ENCODE results near the gene RHOV.

The RHOV gene

DNA sequence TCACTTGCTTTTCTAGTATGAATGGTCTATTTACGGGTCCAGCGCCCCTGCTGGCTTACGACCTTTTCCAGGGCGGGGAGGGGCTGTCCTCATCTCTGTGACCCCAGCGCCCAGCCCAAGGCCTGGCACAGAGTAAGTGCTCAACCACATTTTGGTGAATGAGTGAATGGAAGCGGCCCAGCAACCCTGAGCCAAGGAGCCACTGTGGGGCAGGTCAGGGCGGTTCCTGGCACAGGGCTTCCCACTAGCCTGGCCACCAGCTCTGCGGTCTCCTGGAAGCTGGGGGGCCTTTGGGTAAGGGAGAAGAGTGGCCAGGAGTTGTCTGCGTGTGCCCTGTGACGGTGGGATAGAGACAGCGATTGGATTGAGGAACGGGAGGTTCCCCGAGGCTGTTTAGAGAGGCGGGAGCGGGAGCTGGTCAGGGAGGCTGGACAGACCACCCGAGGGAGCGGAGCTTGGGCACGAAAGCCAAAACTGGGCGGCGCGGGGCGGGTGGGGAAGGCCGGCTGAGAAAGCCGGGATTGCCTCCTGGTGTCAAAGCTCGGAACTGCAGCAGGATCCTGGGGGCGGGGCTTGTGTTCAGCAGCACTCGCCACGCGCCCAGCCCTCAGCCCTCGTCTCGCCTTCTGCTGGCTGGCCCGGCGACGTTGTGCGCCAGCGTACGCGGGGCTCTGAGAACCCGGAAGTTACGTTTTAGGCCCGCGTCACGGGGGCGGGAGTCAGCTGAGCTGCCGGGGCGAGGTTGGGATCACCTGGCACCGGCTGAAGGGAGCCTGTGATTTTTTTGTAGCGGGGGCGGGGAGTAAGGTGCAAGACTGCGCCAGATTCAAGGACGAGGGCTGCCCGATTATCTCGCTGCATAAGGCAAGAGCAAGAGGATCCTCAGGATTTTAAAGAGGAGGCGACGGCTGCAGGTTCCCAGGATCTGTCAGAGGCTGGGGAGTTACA lies 20.0 kb upstream of the RHOV start, which contains the start of gene VPS18:
Gene VPS18 (plus strand): TSS at position 718 of the 948 bp plus-strand sequence. CDS start 319 bp downstream, outside the sequence.
- TF ChIP-seq, protein P1, sequence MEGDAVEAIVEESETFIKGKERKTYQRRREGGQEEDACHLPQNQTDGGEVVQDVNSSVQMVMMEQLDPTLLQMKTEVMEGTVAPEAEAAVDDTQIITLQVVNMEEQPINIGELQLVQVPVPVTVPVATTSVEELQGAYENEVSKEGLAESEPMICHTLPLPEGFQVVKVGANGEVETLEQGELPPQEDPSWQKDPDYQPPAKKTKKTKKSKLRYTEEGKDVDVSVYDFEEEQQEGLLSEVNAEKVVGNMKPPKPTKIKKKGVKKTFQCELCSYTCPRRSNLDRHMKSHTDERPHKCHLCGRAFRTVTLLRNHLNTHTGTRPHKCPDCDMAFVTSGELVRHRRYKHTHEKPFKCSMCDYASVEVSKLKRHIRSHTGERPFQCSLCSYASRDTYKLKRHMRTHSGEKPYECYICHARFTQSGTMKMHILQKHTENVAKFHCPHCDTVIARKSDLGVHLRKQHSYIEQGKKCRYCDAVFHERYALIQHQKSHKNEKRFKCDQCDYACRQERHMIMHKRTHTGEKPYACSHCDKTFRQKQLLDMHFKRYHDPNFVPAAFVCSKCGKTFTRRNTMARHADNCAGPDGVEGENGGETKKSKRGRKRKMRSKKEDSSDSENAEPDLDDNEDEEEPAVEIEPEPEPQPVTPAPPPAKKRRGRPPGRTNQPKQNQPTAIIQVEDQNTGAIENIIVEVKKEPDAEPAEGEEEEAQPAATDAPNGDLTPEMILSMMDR (IDR thresholded peaks at IDR 0.05; ENCODE audit: low read length, missing control alignments): peak; percentile 66
- DNase-seq (ENCODE audit: low read depth): peak; percentile 98
- H3K4me3 ChIP-seq (replicated peaks; ENCODE audit: low read depth, low read length): peak within 1 kb of the TSS; percentile 97

DNA sequence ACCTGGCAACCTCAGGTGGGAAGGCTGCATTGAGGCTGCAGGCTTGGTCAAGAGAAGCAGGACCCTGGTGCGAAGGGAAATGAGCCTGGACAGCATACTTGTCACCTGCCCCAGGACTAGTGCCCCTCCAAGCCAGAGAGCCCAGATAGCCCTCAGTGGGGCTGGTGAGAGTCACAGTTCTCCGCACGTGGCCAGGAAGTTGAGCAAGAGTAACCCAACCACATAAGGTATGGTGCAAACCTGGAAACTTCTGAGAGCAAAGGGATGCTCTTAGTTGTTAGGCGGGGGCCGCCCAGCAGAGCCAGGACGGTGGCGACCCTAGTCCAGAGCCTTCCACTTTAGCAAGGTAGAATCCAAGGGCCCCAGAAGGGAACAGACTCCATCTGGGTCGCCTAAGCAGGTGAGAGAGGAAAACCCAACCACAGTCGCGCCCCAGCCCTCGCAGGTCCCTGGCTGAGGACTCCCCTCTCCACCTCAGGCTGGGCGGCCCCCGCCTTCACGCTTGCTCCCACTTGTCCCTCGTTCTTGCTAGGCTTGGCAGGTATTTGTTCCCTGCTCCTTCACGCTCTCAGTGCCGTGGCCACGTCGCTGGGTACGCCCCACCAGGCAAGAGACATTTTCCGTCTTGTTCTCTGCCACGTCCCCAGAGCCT lies 19.1 kb upstream of the RHOV start:
- no peak for DNase-seq (ENCODE audit: low read depth)

DNA sequence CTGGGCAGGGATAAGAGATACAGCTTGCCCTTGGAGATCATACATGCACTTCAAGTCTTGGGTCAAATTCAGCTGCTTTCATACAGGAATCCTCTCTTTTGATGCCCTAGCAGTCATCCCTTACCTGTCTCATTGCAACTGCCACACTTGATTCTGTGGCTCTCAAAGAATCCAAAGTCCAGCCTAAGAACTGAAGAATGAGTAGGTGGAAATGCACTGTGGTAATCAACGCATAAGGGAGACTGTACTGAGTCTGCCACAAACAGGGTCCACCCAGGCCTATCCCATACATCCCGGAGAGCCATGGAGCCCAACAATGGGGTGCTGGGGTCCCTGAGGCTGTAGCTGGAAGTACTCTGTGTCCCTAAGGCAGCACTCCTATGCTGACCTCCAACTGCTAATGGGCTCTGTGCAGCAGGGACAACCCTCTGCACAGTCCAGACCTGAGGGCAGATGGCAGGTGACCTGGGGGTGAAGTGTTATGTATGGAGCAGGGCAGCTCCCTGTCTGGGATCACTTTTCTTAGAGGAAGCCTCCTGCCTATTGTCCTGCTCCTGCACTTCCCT lies 18.5 kb upstream of the RHOV start:
- TF ChIP-seq, protein P1 (IDR thresholded peaks at IDR 0.05; ENCODE audit: low read length, missing control alignments): no peak
- H3K4me3 ChIP-seq (replicated peaks; ENCODE audit: low read depth, low read length): no peak overlapping the region
- DNase-seq (ENCODE audit: low read depth): no peak

More for the DNA sequence above, 19.1 kb upstream of the RHOV start:
- no peak overlapping the region for H3K4me3 ChIP-seq (replicated peaks; ENCODE audit: low read depth, low read length)
- TF ChIP-seq, protein P1 (IDR thresholded peaks at IDR 0.05; ENCODE audit: low read length, missing control alignments): no peak

DNA sequence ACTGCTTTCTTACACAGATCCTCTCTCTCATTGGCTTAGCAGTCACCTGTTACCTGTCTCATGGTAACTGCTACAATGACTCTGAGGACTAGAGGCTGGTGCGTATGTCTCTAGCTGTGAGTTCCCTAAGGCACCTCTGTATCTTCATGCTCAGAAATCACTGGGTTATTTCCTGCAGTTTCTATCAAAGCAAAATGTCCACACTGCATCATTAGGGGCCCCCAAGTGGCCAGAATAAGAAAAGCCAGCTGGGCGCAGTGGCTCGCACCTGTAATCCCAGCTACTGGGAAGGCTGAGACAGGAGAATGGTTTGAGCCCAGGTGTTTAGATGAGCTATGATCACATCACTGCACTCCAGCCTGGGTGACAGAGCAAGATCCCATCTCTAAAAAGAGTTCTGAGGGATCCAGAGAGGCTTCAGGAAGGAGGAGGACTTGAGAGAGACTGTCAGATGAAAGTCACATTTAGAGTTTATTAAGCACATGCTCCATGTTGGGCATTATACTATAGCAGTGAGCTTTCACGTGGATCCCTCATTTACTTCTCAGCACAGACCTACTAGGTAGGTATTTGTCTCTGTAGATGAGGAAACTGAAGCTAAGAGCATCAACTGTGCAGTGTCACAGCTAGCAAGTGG lies 17.9 kb upstream of the RHOV start:
- TF ChIP-seq, protein P1 (IDR thresholded peaks at IDR 0.05; ENCODE audit: low read length, missing control alignments): peak; percentile 75
- no peak overlapping the region for H3K4me3 ChIP-seq (replicated peaks; ENCODE audit: low read depth, low read length)
- peak; percentile 62 for DNase-seq (ENCODE audit: low read depth)

DNA sequence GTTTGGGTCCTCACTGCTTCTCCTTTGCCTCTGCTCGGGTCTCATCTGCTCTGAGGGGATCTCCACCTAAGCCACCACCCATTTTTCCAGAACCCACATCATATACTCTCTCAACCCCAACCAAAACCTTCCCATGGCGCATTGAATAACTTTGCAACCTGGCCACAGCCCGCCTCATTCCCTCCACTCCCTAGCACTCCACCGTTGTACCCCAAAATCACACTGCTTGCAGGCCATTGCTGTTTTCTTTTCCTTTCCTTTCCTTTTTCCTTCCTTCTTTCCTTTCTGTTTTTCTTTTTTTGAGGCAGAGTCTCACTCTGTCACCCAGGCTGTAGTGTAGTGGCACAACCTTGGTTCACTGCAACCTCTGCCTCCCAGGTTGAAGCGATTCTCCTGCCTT lies 17.1 kb upstream of the RHOV start:
- DNase-seq (ENCODE audit: low read depth): no peak
- TF ChIP-seq, protein P1 (IDR thresholded peaks at IDR 0.05; ENCODE audit: low read length, missing control alignments): no peak
- H3K4me3 ChIP-seq (replicated peaks; ENCODE audit: low read depth, low read length): no peak overlapping the region

DNA sequence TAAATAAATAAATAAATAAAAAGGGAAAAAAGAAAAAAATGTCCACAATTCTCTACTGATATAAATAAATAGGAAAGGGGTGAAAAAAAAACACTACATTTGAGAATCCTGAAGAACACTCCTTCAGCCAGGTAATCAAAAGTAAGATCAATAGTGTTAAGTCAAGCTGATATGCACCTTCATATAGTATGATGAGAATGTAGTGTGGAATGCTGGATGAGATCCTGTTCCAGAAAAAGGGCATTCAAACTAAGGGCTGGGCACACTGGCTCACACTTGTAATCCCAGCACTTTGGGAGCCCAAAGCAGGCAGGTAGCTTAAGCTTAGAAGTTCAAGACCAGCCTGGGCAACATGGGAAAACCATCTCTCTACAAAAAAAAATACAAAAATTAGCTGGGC lies 15.1 kb upstream of the RHOV start:
- no peak for DNase-seq (ENCODE audit: low read depth)
- TF ChIP-seq, protein P1 (IDR thresholded peaks at IDR 0.05; ENCODE audit: low read length, missing control alignments): no peak
- H3K4me3 ChIP-seq (replicated peaks; ENCODE audit: low read depth, low read length): no peak overlapping the region
